ENCODE measurements around the gene NTRK2. TPM values are rescaled to one million over a fixed set of nuclear protein-coding genes. Genes with fewer than 3 reads are reported as not detected.

NTRK2 gene
- total RNA-seq, 4 donors from 2014 or later, result 2.6 to 8.5 (median 6.0) TPM

DNA sequence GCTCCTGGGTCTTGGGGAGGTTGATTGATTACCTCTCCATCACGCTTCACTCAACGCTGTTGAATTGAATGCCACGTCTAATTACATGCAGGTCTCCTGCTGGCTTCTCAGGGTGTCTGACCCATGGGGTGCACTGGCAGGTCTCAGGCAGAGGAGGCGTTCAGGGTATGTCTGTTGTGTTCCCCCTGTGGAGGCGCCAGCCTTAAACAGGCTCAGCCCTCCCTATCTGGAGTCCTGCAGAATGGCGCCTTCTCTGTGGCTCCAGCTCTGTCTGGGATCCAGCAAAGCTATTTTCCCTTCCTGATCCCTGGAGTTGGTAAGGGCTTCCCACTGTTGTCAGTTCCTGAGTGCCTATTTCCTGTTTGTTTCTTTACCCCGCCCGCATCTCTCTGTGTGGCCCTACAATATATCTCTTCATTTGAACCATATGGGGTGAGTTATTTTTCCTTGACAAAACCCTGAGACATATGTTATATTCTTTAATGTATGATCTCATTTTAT lies 150.0 kb downstream of the NTRK2 start:
- H3K4me3 ChIP-seq, result no peak overlapping the region
- no peaks in the 10 kb centered on the region for H3K36me3 ChIP-seq
- no peak for ATAC-seq
- H3K27ac ChIP-seq, result no peak overlapping the region
- H3K4me1 ChIP-seq, result peaks cover 0 to 31% (median 0%) of the 10 kb centered on the region in 3 donors
- no peak for TF ChIP-seq POLR2AphosphoS5 (IDR thresholded peaks at IDR 0.05)
- TF ChIP-seq POLR2A (IDR thresholded peaks at IDR 0.05), result no peak
- no peak for TF ChIP-seq EP300 (IDR thresholded peaks at IDR 0.05)
- TF ChIP-seq CTCF (IDR thresholded peaks at IDR 0.05), result no peak
- H3K27me3 ChIP-seq, result no peaks in the 10 kb centered on the region
- 69% methylated on average over 6 of the region's 8 CpGs; no CpG with 5 or more reads in 1 of the 2 donors for WGBS, 2 donors (ENCODE audit: low coverage in 1 of 2)
- no peaks in the 10 kb centered on the region for H3K9me3 ChIP-seq

DNA sequence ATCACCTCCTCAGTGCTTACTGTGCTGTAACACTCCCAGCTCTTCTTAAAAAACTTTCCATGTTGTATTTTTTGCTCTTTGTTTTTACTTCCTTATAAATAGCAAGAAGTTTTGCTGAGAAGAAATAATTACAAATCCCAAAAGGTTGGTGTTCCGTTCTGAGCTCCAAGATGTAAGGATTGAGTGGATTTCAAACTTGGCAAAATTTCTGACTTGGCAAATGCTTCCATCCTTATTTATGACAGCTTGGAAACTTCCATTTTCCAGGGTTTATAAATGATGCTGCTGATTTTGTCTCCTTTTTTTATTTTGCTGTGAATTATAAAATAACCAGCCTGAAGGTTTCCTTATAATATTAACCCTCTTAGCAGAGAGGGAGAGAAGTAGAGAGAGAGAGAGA lies 151.9 kb downstream of the NTRK2 start:
- no peaks in the 10 kb centered on the region for H3K36me3 ChIP-seq
- no peak overlapping the region for H3K4me3 ChIP-seq
- no peaks in the 10 kb centered on the region for H3K27me3 ChIP-seq
- H3K4me1 ChIP-seq, result peaks cover 0 to 31% (median 0%) of the 10 kb centered on the region in 3 donors
- H3K27ac ChIP-seq, result no peak overlapping the region
- ATAC-seq, result no peak
- 0% methylated on average over 1 of the region's 1 CpG for WGBS, 2 donors (ENCODE audit: low coverage in 1 of 2)
- TF ChIP-seq CTCF (IDR thresholded peaks at IDR 0.05) (no peak), EP300 (IDR thresholded peaks at IDR 0.05) (no peak), POLR2AphosphoS5 (IDR thresholded peaks at IDR 0.05) (no peak), POLR2A (IDR thresholded peaks at IDR 0.05) (no peak)
- H3K9me3 ChIP-seq, result no peaks in the 10 kb centered on the region

- 67 to 84% methylated on average over 4 to 7 of the region's 7 CpGs for WGBS, 2 donors (ENCODE audit: low coverage in 1 of 2)
- ATAC-seq, result no peak
- peak overlapping the region in 1 of 4 donors; percentile 5 for H3K27ac ChIP-seq
- TF ChIP-seq POLR2AphosphoS5 (IDR thresholded peaks at IDR 0.05) (no peak), EP300 (IDR thresholded peaks at IDR 0.05) (no peak), POLR2A (IDR thresholded peaks at IDR 0.05) (no peak), CTCF (IDR thresholded peaks at IDR 0.05) (no peak)
- H3K4me3 ChIP-seq, result no peak overlapping the region
- H3K4me1 ChIP-seq, result peaks cover 0 to 31% (median 0%) of the 10 kb centered on the region in 3 donors
- no peaks in the 10 kb centered on the region for H3K9me3 ChIP-seq
- no peaks in the 10 kb centered on the region for H3K27me3 ChIP-seq
- H3K36me3 ChIP-seq, result no peaks in the 10 kb centered on the region
These were observed 153.2 kb downstream of the NTRK2 start for GRCh38 chr9:84822589-84823233.

GRCh38 chr9:84823421-84824271 lies 154.1 kb downstream of the NTRK2 start:
- WGBS, 2 donors (ENCODE audit: low coverage in 1 of 2), result 68 to 71% methylated on average over 4 to 8 of the region's 8 CpGs
- Histone ChIP-seq H3K4me1 (peaks cover 0 to 27% (median 0%) of the 10 kb centered on the region in 3 donors), H3K4me3 (no peak overlapping the region), H3K27me3 (no peaks in the 10 kb centered on the region), H3K36me3 (no peaks in the 10 kb centered on the region), H3K27ac (no peak overlapping the region), H3K9me3 (no peaks in the 10 kb centered on the region)
- no peak for TF ChIP-seq POLR2A (IDR thresholded peaks at IDR 0.05)
- ATAC-seq, result peak; percentile 65

DNA sequence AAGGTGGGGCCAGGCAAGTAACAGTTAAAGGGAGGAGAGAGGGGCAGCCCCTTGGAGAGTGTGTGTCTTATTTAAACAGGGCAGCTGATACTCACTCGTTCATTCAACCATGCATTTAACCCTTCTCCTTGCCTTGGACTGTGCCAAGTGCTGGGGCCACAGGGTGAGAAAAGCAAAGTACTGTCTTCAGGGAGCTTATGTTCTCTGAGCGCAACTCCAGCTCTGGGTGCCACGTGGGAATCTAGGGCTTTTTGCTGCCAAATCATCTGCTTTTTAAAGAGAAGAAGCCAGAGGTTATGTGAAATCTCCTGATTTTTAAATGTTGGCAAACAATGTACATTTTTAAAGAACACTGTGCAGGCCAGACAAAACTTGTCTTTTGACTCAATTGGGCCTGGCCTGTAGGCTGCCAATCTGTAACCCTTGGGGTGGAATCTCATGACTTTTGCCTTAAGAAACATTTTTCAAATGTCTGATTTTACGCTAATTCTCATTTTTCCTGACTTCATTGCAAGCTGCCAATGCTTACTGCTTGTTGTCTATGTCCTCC lies 157.8 kb downstream of the NTRK2 start:
- no peak for TF ChIP-seq CTCF (IDR thresholded peaks at IDR 0.05)
- TF ChIP-seq POLR2AphosphoS5 (IDR thresholded peaks at IDR 0.05), result no peak
- TF ChIP-seq POLR2A (IDR thresholded peaks at IDR 0.05), result no peak
- TF ChIP-seq EP300 (IDR thresholded peaks at IDR 0.05), result no peak
- no peak for ATAC-seq
- WGBS, 2 donors (ENCODE audit: low coverage in 1 of 2), result 60 to 65% methylated on average over 3 to 4 of the region's 4 CpGs
- no peaks in the 10 kb centered on the region for H3K9me3 ChIP-seq
- H3K36me3 ChIP-seq, result no peaks in the 10 kb centered on the region
- no peak overlapping the region for H3K4me3 ChIP-seq
- peaks cover 0 to 12% (median 0%) of the 10 kb centered on the region in 3 donors for H3K4me1 ChIP-seq
- no peaks in the 10 kb centered on the region for H3K27me3 ChIP-seq
- H3K27ac ChIP-seq, result no peak overlapping the region

Measured in gastroesophageal sphincter (tissue), 4 donors.